ENCODE data around the gene HOXD10.

The HOXD10 gene

DNA sequence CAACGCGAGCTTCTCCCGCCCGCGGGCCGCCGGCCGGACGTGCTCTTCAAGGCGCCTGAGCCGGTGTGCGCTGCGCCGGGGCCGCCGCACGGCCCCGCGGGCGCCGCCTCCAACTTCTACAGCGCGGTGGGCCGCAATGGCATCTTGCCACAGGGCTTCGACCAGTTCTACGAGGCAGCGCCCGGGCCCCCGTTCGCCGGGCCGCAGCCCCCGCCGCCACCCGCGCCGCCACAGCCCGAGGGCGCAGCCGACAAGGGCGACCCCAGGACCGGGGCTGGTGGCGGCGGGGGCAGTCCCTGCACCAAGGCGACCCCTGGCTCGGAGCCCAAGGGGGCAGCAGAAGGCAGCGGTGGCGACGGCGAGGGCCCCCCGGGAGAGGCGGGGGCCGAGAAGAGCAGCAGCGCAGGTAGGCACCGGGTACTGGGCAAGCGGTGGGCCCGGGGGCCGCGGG, 8.8 kb upstream of the HOXD10 start:
- DNase-seq (ENCODE audit: low read depth in 2 of 2): no peak

DNA sequence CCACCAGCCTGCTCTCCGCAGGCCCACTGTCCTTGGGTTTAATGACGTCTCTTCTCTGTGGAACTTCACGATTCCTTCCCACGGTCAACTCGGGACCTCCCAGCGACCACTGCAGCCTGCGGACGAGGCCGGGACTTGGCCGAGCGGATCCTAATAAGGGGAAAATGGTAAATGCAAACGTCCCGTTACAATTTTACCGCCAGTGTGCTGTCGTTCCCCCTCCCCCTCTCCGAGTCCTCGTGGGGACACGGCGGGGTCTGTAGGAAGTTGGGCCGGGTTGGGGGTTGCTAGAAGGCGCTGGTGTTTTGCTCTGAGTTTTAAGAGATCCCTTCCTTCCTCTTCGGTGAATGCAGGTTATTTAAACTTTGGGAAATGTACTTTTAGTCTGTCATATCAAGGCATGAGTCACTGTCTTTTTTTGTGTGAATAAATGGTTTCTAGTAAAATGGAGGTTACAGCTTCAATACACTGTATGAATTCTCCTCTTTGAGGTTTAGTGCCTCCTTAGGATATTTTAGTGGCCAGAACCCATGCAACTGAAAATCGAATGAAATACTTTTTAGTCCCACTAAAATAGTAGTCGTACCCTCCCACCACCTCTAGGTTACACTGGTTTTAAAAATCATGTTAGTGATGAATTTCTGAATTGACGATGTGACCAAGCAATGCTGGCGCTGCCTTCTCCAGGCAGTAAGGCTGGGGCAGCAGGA, 7.2 kb upstream of the HOXD10 start:
- DNase-seq (ENCODE audit: low read depth in 2 of 2): no peak

DNA sequence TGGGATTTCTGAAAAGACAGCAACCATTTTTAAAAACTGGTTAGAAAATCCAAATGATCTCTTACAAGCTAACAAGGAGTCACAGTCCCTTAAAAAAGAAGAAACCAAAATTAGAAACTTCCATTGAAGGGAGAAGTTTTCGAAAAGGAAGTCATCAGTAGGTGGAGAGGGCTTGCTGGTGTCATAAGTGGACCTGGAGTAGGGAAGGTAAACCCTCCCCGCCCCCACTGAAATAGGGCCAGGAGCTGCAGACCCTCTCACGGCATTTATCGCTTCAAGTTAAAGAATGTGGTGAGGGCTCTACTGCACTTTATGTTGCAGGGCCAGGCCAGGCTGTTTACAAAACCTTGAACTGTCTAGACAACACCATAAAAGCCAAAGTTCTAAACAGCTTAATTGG, 6.6 kb upstream of the HOXD10 start:
- DNase-seq (ENCODE audit: low read depth in 2 of 2): no peak

DNA sequence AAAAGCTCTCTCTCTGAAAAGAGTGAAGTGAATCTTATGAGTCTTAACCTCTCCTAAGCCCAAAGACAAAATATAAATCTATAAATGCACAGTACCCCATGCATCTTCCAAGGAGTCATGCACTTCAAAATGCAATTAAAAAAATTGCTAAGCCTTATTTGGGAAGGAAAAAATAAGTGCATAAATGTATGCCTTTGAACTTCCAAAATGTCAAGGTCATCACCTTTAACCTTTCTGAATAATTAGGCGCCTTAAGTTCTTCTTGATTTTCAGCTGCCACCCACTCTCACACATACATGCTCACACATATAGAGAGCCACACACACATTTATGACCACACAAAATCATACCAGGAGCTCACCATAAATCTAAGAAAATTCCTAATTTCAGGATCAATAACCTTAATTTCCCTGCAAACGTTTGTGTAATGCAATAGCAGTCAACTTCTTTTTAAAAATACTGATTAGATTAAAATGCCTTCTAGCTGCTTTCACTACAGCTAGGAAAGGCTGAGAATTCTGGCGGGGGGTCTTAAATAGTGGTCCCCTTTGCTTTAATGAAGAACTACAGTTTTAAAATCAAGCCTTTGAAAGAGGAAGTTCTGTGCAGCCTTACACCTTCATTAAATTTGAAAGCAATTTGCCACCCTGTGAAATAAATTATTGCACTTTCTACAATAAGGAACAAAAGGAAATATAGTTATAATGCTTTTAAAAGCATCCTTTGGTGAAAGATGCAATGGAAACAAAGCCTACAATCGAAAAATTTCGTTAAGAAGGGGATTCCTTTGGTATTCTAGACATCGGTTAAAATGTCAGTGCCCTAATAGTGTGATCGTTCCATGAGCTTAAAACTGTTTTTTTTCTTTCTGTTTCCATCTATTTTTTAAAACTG, 5.9 kb upstream of the HOXD10 start:
- DNase-seq (ENCODE audit: low read depth in 2 of 2): no peak

DNA sequence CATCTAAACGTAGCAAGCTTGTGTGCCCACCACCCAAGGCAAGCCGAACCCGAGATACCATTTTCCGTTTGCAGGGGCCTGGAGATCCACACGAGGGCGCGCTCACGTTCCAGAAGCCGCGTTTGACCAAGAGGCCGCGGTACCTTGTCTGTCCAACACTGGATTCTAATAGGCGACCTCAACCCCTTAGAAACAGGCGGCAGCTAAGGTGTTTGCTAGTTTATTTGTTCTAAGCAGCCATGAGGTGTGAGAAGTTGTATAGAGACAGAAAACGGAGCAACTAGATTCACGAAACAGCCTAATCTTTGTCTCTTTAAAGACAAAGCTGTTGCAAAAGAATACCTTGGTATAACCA, 5.3 kb upstream of the HOXD10 start:
- no peak for DNase-seq (ENCODE audit: low read depth in 2 of 2)

DNA sequence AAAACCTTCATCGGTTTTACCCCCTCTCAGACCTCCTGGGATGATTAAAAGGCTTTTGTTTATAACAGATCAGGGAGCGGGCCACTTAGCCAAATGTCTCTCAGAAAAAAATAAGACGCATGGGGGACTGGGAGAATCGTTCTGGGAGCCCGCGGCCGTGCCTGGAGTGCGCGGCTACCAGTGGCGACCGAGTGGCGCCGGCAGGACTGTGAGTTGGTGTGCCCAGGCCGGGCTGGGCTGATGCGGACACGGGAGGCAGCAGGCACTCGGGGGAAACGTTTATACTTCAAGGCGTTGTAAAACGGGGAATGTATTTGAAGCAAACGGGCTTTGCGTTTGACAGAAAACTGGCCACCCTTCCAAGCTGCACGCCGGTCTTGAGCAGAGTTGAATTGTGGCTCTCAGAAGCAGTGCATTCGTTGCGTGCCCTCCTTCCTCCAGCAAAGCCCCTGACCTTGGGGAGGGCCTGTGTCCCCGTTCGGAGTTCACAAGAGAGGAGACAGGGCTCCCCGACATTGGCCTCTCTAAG, 4.7 kb upstream of the HOXD10 start:
- no peak for DNase-seq (ENCODE audit: low read depth in 2 of 2)

DNA sequence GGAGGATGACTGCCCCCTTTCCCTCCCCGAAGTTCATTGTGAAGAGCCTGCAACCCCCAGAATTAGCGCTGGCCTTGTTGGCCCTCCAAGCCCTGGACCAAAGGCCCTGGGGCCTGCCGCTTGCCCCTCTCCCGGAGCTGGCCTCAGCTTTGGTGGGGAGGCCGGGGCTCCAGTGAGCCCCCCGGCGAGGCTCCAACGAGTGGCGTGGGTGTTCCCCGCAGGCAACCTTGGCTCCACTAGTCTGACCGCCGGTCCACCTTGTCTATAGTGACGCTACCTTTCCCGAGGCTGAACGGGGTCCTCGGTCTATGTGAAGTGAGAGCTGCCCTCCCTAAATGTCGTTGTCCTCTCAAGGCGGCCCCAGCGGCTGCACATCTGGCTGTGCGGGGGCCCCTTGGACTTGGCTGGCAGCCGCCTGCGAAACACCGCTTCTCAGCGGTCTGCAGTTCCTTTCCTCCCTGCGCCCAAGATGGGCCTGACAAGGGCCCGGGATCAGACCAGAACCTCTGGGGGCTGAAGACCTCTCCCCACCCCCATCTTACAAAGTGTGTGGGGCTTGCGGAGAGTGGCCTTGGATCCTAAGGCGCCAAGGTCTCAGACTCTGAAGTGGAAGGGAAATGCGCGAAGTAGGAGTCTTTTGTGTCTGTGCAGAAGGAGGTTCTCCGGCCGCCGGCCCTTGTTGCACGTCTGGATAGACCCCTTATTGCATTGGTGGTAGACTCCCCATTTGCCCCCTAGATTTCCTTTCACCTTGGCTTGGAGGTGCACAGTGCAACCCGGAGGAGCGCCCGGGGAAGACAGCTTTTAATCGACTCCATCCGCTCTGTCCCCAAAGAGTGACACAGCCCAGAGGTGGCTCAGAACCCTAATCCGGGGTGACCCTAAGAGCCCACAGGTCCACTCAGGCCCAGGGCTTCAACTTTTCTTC, 3.9 kb upstream of the HOXD10 start:
- DNase-seq (ENCODE audit: low read depth in 2 of 2): no peak

DNA sequence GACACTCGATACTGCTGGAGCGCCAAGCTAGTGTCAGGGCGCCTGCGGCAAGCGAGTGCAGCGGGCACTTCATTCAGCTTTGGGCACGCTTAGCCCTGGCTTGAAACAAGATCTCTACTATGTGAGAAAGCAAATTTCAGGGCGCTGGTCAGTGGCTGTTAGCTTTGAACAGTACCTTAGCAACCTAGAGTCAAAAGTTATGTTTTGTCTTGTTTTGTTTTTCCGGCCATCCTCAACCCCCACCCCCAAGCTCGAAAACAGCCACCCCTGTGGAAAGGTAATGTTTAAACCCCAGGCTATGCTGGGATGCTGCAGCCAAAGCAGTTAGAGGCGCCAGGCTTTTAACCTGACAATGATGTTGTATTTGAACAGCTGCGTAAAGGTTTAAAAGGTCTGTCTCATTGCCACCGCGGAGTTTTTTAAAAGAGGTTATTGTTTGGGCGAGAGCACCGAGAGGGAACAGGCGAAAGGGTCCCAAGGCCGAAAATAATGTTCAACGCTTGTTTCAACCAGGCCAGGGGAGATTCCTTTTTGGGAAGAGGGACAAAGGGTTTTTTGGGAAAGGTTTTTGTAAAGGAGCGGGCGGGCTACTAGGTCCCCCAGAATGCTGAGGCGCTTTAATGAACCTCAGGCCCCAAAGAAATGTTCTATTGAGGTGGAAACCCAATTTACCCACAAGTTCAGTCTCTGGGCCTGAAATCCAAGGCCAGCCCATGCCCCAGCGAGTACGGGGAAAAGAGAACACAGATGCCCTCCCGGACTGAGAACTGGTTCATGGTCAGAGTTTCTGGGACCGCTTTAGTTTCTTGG, 2.3 kb upstream of the HOXD10 start:
- no peak for DNase-seq (ENCODE audit: low read depth in 2 of 2)

DNA sequence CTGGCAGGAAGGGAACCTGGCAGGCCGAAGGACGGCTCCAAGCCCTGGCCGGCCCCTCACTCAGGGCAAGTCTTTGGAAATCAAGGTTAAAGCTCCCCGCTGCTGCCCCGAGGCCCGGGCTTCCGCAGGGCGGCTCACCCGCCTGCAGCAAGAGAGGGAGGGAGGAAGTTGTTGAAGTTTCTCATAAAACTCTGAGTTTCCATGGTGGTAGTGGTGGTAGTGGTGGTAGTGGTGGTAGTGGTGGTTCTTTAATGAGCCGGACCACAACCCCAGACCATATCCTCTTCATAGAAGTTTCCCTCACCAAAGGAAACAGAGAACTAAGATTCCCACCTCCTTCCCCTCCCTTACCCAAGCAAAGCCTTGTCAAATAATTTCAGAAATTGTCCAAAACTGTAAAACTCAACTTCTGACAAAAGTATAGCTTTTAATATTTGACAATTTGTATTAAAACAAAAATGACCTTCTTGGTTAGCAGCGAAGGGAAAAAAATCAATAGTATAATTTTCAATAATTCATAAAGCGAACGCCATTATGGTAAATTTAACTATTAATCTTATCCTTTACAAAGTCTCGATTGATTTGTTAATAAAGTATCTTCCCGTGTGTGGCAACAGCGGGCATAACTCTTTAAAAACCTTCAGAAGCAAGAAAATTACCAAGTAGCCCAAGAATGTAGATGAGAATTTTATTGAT, 1.5 kb upstream of the HOXD10 start:
- no peak for DNase-seq (ENCODE audit: low read depth in 2 of 2)

DNA sequence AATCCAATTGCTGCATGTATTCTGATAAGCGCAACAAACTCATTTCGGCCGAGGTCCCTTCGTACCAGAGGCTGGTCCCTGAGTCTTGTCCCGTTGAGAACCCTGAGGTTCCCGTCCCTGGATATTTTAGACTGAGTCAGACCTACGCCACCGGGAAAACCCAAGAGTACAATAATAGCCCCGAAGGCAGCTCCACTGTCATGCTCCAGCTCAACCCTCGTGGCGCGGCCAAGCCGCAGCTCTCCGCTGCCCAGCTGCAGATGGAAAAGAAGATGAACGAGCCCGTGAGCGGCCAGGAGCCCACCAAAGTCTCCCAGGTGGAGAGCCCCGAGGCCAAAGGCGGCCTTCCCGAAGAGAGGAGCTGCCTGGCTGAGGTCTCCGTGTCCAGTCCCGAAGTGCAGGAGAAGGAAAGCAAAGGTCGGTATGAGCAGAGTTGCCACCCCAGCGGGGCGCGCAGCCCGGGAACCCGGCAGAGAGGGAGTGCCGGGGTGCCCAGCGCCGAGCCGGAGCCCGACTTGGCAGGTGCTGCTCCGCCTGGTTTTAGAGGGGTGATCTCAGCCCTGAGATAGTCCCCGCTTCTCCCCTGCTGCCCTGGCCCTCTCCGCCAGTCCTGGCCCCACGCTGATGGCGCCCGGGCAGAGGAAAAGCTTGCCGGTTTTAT, 714 bp downstream of the HOXD10 start:
- no peak for DNase-seq (ENCODE audit: low read depth in 2 of 2)

DNA sequence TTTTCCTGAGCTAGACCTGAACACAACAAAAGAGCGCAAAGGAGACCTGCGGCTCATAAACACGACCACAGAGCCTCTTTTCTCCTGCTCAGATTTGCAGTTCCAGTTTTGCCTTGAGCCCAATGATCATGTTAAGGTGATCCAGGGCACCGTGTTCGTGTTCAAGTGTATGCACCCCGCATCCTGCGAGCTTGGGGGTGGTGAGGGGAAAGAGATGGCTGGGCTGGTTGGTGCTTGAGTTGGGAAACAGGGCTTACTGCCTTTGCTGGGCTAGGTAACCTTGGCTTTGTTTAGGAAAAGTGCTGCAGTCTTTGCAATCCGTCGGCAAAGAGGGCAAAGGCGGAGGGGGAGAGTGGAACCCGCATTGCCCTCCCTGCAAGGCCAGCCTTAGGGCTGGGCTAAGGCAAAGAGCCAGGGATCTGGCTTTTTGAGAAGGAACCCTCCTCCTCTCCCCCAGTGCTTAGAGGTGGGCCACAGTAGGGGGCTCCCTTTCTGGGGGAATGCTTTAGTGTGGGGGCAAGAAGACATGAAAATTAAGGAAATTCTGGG, 1.3 kb downstream of the HOXD10 start:
- DNase-seq (ENCODE audit: low read depth in 2 of 2): no peak

DNA sequence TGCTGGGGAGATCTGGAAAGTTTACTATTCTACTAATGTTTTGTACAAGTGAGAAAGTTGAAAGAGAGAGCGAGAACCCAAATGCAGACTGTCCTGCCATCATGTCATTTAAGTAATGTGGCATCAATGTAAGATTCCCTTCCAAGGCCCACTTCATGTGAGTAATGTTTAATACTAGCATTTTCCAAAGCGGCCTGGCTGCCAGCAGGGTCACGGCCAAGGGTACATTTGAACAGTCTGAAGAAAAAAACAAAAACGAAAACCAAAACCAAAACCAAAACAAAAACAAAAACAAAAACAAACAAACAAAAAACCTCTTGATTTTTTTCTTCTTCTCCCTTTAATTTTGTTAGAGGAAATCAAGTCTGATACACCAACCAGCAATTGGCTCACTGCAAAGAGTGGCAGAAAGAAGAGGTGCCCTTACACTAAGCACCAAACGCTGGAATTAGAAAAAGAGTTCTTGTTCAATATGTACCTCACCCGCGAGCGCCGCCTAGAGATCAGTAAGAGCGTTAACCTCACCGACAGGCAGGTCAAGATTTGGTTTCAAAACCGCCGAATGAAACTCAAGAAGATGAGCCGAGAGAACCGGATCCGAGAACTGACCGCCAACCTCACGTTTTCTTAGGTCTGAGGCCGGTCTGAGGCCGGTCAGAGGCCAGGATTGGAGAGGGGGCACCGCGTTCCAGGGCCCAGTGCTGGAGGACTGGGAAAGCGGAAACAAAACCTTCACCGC, 2.2 kb downstream of the HOXD10 start:
- DNase-seq (ENCODE audit: low read depth in 2 of 2): no peak

DNA sequence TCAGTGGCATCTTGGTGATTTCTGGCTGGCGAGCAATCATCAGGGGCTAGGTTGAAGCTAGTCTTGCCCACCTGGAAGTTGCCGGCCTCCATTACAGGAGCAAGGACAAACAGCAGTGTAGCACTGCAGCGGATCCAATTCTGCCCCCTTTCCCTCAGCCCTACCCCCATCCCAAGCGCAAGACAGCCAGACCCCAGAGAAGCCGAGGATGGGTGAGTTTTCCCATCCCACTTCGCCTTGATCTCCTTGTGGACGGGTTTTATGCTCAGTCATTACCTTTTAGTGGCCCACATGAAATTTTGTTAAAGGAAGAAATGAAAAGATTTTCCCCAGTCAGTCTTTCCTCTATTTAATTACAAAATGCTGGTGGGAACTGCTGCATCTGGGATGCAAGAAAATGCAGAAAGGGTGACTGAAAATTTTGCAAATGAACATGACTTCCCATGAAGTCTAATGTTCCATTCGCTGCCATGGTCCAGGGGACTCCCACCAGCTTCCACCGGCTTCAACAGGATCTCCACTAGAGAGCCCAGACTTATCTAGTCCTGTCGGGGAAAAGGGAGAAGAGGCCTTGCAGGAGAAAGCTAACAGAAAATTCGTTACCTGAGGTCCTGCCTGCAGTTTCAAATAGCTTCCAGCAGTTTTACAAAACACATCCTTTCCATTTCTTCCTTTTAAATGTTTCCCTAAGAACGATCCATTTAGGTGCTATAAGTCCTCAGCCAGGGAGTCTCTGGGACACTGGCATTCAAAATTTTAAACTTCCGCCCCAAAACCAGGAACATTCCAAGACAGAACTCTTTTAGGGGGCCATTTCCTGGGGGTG, 4.0 kb downstream of the HOXD10 start:
- no peak for DNase-seq (ENCODE audit: low read depth in 2 of 2)

DNA sequence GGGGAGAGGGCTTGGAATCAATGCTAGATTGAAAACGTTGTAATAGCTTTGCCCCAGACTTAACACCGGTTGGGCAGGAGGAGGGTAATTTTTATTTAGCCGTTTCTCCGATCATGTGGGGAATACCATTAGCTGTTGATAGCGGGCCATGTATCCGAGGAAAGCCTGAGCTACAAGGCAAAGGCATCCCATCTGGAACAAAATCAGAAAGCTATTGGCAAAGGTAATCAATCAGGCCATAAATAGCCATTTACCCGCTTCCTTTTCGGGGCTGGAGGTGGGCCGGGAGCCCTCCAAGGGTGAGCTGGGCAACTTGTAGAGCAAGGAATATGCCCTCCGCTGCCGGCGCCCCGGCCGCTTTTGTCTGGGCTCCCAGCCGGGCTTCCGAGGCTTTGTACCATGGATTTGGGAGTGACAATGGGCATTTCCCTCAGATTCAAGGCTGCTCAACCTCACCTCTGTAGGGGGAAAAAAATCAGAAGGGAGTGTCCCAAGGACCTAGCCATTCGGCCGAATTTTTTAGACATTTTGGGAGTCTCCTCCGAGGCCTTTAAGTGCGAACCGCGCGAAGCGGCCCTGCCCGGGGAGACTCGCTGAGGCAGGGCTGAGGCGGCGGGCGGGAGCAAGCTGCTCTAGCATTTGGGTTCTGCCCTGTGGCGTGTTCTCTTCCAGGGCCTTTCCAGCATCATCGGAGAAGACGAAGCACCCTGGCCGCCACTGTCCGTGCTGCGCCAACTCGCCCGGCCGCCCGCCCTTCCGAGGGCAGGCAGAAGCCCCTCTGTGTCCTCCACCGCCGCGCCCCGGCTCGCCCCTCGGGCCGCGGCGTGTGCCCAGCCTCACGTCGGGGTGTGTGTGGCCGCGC, 4.8 kb downstream of the HOXD10 start:
- DNase-seq (ENCODE audit: low read depth in 2 of 2): no peak

DNA sequence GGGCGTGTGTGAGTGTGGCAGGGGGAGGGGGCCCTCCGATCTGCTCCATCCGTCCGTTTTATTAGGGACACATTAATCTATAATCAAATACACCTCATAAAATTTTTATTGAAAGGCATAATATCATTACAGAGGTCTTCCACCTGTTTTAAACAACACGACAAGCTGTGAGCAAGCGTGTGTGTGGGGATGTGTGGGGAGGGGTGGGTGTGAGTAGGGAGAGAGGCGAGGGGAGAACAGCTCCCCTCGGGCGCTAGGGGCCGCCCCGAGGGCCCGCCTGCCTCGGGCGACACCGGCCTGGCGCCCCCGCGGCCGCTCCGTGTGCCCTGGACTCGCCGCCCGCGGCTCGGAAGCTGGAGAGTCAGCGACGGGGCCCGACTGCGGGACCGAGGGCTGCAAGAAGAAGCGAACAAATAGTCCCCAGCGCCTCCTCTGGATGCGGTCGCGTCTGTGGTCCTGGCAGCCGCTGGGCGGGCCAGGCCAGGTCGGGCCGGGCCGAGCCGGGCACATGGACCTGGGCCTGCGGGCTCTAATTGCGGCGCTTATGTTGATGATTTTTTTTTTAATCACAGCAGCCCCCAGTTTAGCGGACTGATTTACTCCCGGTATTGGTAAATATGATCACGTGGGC, 5.6 kb downstream of the HOXD10 start:
- no peak for DNase-seq (ENCODE audit: low read depth in 2 of 2)

DNA sequence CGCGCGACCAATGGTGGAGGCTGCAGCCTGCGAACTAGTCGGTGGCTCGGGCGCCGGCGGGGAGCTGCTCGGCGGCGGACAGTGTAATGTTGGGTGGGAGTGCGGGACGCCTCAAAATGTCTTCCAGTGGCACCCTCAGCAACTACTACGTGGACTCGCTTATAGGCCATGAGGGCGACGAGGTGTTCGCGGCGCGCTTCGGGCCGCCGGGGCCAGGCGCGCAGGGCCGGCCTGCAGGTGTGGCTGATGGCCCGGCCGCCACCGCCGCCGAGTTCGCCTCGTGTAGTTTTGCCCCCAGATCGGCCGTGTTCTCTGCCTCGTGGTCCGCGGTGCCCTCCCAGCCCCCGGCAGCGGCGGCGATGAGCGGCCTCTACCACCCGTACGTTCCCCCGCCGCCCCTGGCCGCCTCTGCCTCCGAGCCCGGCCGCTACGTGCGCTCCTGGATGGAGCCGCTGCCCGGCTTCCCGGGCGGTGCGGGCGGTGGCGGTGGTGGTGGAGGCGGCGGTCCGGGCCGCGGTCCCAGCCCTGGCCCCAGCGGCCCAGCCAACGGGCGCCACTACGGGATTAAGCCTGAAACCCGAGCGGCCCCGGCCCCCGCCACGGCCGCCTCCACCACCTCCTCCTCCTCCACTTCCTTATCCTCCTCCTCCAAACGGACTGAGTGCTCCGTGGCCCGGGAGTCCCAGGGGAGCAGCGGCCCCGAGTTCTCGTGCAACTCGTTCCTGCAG, 6.3 kb downstream of the HOXD10 start, which contains the start of gene HOXD9:
Gene HOXD9 (plus strand): TSS at position 37 of the 728 bp plus-strand sequence. CDS start 50 bp downstream, at position 87.
- DNase-seq (ENCODE audit: low read depth in 2 of 2): no peak
